NCI-H2196 treated with DMSO at 0.1 percent for 48 hours (cell line): Measurements from ENCODE around the gene LRP10.
A peak's percentile ranks its signal among the peaks of the same experiment; 100 is the strongest.
"Not testable (repeated sequence)": the region's sequence is repeated elsewhere in the genome, so short reads cannot be mapped to it uniquely, and the experiment has no call there.

Source experiments
- DNase-seq: peaks from one replicate; lab custom pipeline; 2025; ENCODE audit not compliant: unreplicated experiment; lab: John Stamatoyannopoulos, UW

Gene LRP10

GRCh38 chr14:22842211-22843122 lies 29.1 kb upstream of the LRP10 start:
- DNase-seq, result no peak

- no peak for DNase-seq
These were observed 28.2 kb upstream of the LRP10 start for GRCh38 chr14:22843123-22843925.

GRCh38 chr14:22844221-22845102 lies 27.1 kb upstream of the LRP10 start:
- no peak for DNase-seq

- DNase-seq, result no peak
These were observed 26.5 kb upstream of the LRP10 start for GRCh38 chr14:22845103-22845394.

- no peak for DNase-seq
These were observed 25.5 kb upstream of the LRP10 start for GRCh38 chr14:22845821-22846625.

GRCh38 chr14:22846811-22847307 lies 24.7 kb upstream of the LRP10 start:
- DNase-seq, result no peak

GRCh38 chr14:22847661-22848341 lies 23.7 kb upstream of the LRP10 start:
- DNase-seq, result no peak

GRCh38 chr14:22848351-22849164 lies 23.0 kb upstream of the LRP10 start:
- DNase-seq, result no peak

- DNase-seq, result no peak
These were observed 22.2 kb upstream of the LRP10 start for GRCh38 chr14:22849212-22849819.

- no peak for DNase-seq
These were observed 20.4 kb upstream of the LRP10 start for GRCh38 chr14:22850944-22851764.

GRCh38 chr14:22852178-22852577 lies 19.4 kb upstream of the LRP10 start:
- not testable (repeated sequence) for DNase-seq

- DNase-seq, result no peak
These were observed 19.0 kb upstream of the LRP10 start for GRCh38 chr14:22852599-22852939.

- DNase-seq, result peak; percentile 41
These were observed 18.4 kb upstream of the LRP10 start for GRCh38 chr14:22852940-22853767.

GRCh38 chr14:22854296-22854695 lies 17.2 kb upstream of the LRP10 start:
- DNase-seq, result not testable (repeated sequence)

- DNase-seq, result no peak
These were observed 16.4 kb upstream of the LRP10 start for GRCh38 chr14:22854963-22855724.

GRCh38 chr14:22856428-22856827 lies 15.1 kb upstream of the LRP10 start:
- DNase-seq, result no peak
